Activated CD8-positive, alpha-beta memory T cell treated with anti-CD3 and anti-CD28 coated beads for 4 hours (primary cell): ENCODE measurements around the gene FTSJ1.
"Not testable (repeated sequence)": the region's sequence is repeated elsewhere in the genome, so short reads cannot be mapped to it uniquely, and the experiment has no call there.

Experiments used
- DNase-seq, 2 donors: peaks; one replicate each; pipeline ENCODE4 v3.0.0-alpha.2; 2020; ENCODE audit warnings: low read depth in 2 of 2

Gene FTSJ1

GRCh38 chrX:48521353-48522243, 45.6 kb downstream of the FTSJ1 start, which contains the start of gene EBP:
Gene EBP (plus strand): TSS chrX:48521808. CDS start chrX:48523772, 1,964 bp downstream.
- DNase-seq = peak; percentile 77 to 84

- DNase-seq = no peak
Measured at GRCh38 chrX:48522291-48522690, 46.3 kb downstream of the FTSJ1 start.

- no peak for DNase-seq
Measured at GRCh38 chrX:48523682-48524081, 47.7 kb downstream of the FTSJ1 start.

GRCh38 chrX:48525853-48526252, 49.9 kb downstream of the FTSJ1 start:
- not testable (repeated sequence) for DNase-seq

GRCh38 chrX:48530736-48531135, 54.7 kb downstream of the FTSJ1 start:
- DNase-seq = no peak

- no peak for DNase-seq
Measured at GRCh38 chrX:48531358-48531959, 55.5 kb downstream of the FTSJ1 start.

GRCh38 chrX:48532161-48532560, 56.2 kb downstream of the FTSJ1 start:
- no peak for DNase-seq

GRCh38 chrX:48533165-48533564, 57.2 kb downstream of the FTSJ1 start:
- no peak for DNase-seq
